HG02973 (cell line): ENCODE results near the gene TAS2R14.

Experiments
- ATAC-seq: cut with Tn5 transposase; IDR thresholded peaks from one replicate; pipeline ENCODE4 v1.9.1; 2021; ENCODE audit warnings: moderate library complexity; ENCODE audit not compliant: unreplicated experiment

Gene TAS2R14, protein sequence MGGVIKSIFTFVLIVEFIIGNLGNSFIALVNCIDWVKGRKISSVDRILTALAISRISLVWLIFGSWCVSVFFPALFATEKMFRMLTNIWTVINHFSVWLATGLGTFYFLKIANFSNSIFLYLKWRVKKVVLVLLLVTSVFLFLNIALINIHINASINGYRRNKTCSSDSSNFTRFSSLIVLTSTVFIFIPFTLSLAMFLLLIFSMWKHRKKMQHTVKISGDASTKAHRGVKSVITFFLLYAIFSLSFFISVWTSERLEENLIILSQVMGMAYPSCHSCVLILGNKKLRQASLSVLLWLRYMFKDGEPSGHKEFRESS

DNA sequence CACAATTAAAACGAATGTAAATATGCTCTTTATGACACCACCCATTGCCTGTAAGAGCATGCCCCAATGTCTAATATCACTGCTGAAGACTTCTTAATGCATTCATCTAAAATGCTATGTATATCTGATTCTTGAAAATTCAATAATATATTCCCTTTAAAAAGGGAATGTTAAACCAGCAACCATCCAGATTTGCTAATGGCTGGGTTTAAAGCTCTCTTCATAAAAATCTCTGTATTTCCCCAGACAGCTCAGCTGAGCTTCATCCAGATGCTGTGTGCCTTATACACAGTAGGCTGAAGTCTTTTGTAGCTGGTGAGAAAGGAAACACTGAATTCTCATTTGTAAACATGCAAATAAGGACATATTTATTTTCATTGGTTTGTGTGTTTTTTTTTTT, at the start of gene TAS2R14:
Gene TAS2R14 (minus strand): TSS at position 101 of the 400 bp plus-strand sequence. CDS start 56 bp downstream, at position 45.
- no peak for ATAC-seq

DNA sequence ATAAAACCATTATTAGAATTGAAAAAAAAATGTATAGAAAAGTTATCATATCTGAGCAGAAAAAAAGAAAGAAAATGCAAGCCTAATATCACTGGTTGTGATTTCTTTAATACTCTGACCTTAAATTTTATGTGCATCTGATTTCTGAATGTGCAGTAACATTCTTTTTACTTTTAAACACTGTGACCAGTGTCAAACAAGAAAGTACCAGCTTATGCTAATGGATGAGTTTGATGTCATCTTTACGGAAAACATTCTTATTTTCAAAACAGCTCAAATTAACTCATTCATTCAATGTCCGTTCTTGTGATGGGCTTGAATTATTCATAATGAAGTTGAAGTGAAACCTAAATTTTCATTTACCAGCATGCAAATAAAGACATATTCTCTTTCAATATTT, 47.7 kb upstream of the TAS2R14 start, which contains the start of gene TAS2R50:
Gene TAS2R50 (minus strand): TSS at position 101 of the 400 bp plus-strand sequence. CDS start 52 bp downstream, at position 49.
- ATAC-seq: no peak

DNA sequence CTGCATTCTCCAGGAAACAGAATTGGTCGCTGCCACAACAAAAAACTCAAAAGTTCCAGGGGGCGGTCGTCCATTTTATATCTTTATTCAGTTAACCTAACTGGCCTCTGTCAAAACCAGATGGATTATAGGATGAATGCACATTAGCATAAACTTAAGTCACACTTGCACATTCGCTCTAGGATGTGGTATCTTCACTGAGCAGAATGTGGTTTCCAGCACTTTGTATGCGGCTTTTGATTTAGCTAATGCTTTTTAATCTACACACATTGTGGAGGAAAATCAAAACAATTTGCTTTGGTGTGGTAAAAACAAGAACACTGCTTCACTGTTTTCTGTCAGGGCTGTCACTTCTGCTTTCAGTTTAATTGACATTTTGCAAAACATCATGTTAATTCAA, 43.2 kb upstream of the TAS2R14 start:
- no peak for ATAC-seq

DNA sequence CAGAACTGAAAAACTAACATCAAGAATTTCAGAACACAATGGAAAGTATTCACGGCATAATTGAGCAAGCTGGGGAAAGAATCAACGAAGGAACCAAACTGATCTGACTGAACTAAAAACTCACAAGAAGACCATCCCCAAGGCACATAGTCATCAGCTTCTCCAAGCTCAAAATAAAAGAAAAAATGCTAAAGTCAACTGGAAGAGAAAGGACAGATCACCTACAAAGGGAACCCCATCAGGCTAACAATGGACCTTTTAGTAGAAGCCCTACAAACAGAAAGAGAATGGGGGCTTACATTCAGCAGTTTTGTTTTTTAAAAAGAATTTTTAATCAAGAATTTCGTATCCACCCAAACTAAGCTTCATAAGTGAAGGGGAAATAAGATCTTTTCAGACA, 35.9 kb upstream of the TAS2R14 start:
- ATAC-seq: no peak

DNA sequence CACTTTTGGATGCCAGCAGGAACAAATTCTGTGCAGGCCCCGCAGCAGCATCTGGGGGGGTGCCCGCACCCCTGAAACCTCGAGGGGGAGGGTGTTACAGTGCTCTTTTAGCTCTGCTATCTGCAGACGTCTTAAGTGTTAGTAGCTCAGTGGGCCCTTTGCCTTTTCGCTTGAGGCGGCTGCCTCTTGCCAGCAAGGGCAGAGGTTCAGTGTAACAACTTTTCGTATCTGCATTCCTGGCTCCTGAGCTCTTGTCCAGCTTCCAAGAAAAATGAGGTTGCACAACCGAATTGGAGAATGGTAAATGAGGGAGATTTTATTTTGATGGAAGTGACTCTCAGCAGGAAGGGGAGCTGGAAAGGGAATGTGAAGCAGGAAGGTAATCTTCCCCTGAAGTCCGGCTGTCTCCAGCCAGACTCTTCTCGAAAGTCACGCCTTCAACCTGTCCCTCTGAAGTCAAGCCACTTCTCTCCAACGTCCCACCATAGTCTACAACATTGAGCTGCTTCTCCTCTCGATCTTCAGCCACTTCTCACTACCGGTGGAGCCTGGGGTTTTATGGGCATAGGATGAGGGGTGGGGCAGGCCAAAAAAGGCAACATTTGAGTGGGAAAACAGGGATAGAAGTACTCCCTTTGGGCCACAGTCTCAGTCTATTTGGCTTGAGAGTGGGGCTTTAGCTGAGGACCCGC, 29.8 kb upstream of the TAS2R14 start:
- ATAC-seq: no peak

DNA sequence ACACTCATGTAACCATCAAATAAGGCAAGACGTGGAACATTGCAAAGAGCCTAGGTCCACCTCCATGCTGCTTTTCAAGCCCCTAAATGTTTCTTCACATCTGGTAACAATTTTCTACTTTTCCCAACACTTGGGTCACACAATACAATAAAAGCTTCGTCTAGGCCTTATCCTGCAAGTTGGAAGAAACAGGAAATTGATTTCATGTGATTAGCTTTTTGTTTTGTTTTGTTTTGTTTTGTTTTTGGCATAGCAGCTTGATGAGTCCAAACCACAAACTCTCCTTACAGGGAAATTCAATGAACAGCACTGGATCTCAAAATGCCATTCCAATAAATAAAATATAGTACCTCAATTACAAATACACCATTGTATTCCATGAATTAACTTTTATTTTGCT, 28.3 kb upstream of the TAS2R14 start:
- ATAC-seq: no peak

DNA sequence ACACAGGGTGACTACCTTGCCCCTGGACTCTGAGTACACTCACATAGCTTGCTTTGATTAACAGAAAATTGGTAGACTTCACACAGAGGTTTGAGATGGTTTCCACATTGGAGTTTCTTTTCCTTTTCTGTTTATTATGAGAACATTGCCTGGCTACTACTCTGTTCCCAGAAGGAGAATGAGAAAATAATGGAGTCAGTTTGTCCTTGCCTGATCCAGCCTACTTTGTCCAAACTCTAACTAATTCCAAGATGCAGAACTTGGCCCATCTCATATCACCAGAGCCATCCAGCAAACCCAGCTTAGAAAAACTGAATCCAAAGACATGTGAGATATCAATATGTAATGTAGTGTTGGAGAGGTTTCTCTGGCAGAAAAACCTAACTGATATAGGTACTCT, 27.3 kb upstream of the TAS2R14 start:
- no peak for ATAC-seq

DNA sequence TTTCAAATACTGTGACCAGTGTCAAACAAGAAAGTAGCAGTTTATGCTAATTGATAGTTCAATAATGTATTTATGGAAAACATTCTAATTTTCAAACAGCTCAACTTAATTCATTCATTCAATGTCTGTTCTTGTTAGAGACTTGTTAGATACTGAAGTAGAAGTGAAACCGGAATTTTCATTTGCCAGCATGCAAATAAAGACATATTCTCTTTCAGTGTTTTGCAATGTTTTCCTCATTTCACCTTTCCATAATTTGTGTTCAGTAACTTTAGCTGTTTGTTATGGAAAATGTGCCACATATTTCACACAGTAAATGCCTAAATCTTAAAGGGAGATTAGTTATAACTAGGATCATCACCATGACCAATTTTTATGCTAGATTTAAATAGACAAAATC, 26.4 kb upstream of the TAS2R14 start:
- no peak for ATAC-seq

DNA sequence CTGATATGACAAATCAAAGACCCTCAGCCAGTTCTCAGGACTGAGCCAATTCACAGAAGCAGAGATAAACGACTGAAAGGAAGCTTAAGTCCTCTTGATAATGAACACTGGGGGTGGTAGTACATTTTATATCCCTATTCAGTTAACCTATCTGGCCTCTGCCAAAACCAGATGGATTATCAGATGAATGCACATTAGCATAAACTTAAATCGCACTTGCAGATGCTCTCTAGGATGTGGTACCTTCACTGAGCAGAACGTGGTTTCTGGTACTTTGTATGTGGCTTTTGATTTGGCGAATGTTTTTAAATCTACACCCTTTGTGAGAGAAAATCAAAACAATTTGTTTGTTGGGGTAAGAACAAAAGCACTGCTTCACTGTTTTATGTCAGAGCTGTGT, 21.1 kb upstream of the TAS2R14 start:
- ATAC-seq: no peak

DNA sequence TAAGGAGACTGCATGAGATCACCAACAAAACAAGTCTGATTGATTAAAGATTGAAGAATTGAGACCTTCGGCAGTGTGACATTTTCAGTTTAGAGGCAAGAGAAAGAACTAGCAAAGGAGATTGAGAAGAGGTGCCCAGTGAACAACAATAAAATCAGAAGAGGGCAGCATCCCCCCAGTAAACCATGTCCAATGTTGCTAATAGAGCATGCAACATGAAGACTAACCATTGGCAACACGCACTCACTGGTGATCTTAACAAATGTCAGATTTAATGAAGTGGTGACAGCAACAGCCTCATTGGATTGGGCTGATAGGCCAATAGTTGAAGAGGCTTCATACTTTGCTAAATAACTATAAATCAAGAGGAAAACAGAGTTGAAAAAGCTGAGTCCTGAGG, 20.7 kb upstream of the TAS2R14 start:
- no peak for ATAC-seq

DNA sequence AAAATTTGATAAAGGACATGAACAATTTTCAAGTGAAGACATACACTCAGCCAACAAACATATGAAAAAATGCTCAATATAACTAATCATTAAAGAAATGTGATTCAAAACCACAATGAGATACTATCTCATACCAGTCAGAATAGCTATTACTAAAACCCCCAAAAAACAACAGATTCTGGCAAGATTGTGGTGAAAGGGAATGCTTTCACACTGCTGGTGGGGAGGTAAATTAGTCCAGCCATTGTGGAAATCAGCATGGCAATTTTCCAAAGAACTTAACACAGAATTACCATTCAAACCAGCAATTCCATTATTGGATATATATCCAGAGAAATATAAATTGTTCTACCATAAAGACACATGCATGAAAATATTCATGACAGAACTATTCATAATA, 18.7 kb upstream of the TAS2R14 start:
- ATAC-seq: no peak

DNA sequence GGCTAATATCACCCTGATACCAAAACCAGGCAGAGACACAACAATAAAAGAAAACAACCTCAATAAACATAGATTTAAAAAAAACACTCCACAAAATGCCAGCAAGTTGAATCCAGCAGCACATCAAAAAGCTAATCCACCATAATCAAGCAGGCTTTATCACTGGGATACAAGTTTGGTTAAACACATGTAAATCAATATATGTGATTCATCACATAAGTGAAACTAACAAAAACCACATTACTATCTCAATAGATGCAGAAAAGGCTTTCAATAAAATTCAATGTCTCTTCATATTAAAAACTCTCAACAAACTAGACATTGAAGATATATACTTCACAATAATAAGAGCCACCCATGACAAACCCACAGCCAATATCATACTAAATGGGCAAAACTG, 17.0 kb upstream of the TAS2R14 start:
- ATAC-seq: no peak

DNA sequence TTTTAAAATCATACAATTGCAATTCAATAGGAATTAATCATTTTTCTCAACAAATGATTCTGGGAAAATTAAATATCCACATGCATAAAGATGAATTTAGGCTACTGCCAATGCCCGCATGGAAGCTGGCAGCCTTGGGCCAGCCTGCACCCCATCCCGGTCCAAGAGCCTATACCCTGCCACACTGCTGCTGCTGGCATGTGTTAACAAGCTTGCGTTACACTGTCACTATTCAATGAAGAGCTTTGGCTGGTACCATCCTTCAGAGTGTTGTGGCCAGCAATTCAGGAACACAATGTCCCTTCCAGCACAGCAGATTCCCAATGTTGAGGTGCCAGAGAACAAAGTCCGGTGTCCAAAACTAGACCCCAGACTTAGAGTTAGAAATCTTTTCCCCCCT, 13.6 kb upstream of the TAS2R14 start:
- no peak for ATAC-seq

DNA sequence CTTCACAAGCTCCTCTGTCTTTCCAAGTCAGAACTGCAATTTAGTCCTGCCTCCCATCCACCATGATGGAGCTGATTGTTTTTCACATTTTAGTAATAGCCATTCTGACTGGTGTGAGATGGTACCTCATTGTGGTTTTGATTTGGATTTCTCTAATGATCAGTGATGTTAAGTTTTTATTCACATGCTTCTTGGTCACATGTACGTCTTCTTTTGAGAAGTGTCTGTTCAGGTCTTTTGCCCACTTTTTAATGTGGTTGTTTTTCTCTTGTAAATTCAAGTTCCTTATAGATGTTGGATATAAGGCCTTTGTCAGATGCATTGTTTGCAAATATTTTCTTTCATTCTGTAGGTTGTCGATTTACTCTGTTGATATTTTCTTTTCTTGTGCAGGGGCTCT, 4.1 kb upstream of the TAS2R14 start:
- ATAC-seq: no peak

DNA sequence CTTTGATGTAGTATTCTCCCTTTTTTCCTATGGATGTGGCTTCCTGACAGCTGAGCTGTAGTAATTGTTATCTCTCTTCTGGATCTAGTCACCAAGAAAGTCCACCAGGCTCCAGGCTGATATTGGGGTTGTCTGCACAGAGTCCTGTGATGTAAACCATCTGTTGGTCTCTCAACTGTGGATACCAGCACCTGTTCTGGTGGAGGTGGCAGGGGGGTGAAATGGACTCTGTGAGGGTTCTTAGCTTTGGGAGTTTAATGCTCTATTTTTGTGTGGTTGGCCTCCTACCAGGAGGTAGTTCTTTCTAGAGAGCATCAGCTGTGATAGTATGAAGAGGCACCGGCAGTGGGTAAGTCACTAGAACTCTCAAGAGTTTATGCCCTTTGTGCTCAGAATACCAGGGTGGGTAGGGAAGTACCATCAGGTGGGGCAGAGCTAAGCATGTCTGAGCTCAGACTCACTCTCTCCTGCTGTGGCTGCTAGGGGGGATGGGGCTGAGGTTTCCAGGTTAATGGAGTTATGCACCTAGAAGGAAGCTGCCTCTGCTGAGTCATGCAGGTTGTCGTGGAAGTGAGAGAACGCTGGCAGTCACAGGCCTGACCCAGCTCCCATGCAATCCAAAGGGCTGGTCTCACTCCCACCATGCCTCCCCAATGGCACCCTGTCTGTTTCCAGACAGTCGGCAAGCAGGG, 3.0 kb upstream of the TAS2R14 start:
- no peak for ATAC-seq

DNA sequence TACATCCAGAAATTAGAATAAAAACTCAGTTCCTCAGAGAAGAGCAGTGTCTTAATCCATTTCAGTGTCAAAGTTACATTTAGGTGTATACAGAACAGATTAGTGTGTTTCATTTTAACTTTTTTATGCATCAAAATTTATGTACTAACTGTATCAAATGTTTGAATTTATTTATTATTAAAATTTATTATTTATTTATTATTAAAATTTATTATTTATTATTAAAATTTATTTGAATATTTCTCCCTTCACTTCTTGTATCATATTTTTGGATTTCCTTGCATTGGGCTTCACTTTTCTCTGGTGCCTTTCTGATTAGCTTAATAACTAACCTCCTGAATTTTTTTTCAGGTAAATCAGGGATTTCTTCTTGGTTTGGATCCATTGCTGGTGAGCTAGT, 2.3 kb upstream of the TAS2R14 start:
- no peak for ATAC-seq

DNA sequence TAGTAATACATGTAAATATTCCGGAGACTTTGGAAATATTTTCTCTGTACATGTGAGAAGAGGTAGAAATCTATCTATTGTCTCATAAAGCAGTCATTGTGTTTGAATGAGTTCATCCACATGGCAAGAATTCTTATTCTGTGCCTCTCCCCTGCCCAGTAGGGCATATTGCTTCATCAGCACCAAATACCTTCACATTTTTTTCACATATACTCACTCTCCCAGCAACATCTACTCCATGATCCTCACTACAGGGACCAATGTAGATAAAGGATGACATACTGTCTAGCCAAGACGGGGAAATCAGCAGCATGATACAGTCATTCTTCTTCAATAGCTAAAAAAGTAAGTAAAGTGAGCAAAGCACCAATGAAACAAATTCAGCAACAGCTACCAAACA, 1.3 kb upstream of the TAS2R14 start:
- no peak for ATAC-seq

DNA sequence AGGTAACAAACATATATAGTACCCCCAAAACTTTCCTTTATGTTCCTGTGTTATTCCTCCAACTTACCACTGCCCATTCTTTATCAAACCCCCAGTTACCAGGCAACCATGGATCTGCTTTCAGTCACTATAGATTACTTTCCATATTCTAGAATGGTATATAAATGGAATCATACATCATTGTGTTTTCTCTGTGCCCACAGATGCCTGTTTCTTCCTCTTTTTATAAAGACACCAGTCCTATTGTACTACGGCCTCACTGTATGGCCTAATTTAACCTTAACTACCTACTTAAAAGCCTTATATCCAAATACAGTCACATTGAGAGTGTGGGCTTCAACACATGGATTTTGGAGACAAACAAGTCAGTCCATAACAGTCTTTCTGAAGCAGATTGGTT, 2.6 kb downstream of the TAS2R14 start:
- ATAC-seq: no peak

DNA sequence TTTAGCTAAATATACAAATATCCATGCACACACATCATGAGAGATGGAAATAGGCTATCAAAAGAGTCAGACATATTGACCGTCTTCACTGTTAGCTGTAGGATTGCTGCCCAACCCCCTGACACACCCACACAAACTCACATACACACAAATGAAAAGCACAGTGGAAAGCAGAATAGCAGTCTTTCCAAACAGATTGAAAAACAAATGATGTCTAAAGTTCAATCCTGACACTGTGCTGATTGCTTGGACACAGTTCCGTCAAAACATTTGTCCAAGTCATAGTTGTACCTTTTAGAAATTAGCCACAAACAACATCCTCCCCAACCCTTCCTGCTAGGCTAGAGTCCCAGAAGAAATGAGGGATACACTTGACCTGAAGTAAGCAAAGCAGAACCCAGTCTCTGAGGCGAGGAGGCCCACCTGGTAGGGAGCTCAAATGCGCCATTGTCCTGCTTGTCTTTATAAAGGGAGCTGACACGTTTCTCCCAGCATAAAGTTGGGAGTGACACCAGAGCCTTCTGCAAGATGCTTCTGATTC, 10.2 kb downstream of the TAS2R14 start, which contains the start of gene PRH2:
Gene PRH2 (plus strand): TSS at position 491 of the 541 bp plus-strand sequence. CDS start 38 bp downstream, at position 529.
- no peak for ATAC-seq

DNA sequence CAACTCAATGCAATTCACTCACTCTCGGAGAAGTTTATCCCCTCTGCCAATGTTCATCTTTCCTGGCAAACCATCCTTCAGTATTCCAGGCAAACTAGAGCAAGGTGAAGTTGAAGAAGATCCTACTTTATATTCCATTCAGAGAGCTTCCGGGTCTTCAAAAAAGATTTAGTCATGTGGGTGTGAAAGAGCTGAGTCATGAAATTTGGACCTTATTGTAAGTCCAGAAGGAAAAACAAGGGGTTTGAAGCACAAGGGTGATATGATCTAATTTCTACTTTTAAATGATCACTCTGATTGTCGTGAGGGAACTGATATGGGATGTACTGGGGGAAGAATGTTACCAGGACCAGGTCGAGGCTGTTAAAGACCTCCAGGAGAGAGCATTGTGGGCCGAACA, 12.8 kb downstream of the TAS2R14 start:
- no peak for ATAC-seq

DNA sequence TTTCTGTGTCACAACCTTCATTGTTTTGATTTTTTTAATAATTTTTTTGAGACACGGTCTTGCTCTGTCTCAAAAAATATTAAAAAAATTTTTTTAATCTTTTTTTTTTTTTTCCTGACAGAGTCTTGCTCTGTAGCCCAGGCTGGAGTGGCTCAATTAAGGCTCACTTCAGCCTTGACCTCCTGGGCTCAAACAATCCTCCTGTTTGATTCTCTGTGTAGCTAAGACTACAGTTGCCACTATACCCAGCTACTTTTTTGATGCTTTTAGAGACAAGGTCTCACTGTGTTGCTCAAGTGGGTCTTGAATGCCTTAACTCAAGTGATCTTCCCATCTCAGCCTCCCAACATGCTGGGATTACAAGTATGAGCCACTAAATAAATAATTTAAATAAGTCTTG, 19.3 kb downstream of the TAS2R14 start:
- ATAC-seq: no peak

DNA sequence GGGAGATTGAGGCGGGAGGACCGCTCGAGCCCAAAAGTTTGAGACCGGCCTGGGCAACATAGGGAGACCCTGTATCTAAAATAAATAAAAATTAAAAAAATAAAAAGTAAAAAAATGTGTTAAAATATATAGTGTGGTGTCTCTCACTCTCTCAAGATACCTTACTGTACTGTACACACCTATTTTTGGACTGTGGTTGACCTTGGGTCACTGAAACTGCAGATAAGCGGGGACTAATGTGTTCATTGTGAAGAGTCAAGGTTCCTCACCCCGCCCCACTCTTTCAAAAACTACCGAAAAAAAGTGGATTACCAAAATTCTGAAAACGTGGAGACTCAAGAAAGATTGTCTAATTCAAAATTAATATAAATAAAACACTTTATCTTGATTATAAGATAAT, 28.7 kb downstream of the TAS2R14 start:
- ATAC-seq: no peak
